GM21529 (cell line): Measurements from ENCODE around the gene PRKCB.
"Not testable (repeated sequence)": the region's sequence is repeated elsewhere in the genome, so short reads cannot be mapped to it uniquely, and the experiment has no call there.

ENCODE experiments used
- ATAC-seq: cut with Tn5 transposase; IDR thresholded peaks from one replicate; pipeline ENCODE4 v1.9.1; 2021; ENCODE audit not compliant: unreplicated experiment

Gene PRKCB

DNA sequence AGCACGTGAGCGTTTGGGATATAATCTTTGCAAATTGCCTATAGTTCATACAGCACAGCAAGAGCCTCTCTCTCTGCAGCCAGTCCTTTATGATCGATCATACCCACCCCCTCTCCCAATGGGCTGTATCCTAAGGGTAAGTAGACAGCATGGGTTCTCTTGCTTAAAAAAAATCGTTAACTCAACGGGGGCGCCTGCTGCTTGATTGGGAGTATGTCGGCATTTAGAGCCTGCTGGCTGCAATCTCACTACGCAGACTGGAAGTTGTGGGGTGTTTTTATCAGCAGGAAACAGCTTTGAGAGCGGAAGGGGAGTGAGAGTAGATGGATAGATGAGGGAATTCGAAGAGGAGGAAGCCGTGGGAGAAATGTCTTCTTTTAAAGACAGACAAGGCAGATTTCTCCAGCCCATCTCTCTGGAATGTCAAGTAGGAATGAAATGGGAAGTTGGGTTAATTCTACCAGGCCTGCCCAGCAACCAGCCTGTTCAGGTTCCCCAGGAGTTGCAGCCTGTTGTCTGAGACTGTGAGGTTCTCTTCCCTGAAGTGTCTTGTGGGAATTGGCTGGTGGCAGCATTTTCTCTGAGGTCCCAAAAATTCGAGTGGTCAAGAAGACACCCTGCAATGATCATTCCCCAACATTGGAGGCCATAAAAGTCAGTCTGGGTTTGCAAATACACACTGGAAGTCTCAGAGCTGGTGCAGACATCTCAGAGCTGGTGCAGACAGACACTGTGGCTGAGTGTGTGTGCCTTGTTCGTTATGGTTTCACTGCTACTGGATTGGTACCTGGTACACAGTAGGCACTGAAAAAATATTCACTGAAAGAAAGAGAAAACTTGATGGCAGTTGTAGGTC, 65.6 kb downstream of the PRKCB start:
- ATAC-seq: no peak

DNA sequence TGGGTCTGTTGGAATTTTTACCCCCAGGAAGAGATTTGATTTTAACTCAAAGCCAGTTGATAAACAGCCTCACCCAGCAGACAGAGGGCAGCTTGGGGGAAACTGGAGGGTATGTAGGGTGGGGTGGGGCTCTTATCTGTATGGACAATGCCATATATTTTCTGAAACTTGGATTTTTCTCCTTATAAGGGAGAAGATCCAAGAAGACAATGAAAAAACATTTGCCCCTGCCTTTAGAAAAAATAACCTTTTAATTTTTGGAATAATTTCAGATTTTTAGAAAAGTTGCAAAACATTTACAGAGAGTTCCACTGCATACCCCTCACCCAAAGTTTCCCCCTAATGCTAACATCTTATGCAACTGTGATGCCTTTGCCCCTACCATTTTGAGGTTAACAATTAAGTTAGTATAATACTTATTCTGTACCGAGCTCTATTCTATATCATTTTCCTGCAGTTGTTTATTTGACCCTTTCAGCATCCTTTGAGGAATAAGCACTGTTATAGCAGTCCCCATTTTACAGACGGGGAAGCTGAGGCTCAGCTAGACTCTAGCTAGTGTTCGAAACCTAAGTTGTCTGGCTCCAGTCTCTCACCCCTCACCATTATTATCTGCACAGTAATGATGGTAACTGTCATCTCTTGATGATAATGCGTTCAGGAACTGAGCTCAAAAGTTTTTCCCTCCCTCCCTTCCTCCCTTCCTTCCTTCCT, 66.4 kb downstream of the PRKCB start:
- ATAC-seq: no peak

DNA sequence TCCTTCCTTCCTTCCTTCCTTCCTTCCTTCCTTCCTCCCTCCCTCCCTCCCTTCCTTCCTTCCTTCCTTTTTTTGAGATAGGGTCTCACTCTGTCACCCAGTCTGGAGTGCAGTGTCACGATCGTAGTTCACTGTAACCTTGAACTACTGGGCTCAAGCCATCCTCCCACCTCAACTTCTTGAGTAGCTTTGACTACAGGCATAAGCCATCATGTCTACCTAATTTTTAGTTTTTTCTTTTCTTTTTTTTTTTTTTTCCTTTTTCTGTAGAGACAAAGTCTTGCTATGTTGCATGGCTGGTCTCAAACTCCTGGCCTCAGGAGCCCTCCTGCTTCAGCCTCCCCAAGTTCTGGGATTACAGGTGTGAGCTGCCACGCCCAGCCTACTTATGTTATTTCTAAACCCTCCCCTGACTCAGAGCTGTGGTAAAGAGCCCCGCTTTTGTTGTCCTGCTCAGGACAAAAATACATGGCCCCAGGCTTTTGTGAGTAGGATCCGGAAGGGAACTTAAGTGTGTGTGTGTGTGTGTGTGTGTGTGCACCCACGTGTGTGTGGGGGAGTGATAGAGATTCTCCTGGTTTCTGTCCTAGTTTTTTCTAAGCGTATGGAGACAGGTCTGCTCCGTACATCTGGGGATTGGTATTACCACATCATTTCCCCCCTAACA, 67.1 kb downstream of the PRKCB start:
- no peak for ATAC-seq

DNA sequence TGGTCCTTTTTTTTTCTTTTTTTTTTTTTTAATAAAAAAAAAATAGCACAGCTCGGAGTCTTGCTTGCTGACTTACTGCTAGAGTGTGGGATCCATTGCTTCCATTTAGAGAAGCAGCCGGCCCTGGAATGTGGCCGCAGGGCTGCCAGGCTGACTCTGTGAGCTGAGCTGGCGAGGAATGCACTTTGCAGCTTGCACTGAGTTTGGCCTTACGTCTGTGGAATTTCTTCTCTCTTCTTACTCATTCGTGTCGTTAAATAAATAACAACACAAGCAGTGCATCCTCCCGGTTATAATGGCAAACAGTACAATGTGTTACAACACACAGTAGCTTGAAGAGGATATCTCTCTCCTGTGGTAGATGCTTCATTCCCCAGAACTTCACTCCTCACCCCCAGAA, 69.2 kb downstream of the PRKCB start:
- no peak for ATAC-seq

DNA sequence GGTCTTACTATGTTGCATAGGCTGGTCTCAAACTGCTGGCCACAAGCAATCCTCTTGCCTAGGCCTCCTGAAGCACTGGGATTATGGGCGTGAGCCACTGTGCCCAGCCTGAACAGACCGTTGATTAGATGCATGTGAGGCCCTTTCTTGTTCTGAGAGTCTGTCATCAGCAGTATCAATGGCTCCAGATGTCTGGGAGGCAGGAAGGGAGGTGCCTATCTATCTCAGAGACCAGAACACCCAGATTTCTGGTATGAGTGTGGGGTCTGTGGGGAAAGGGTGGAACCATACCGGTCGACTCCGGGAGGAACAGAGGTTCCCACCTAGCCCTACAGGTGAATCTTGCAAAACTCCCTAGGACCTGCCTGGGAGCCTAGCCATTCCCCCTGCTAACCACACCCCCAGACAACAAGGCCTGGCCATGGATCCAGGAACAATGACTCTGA, 71.7 kb downstream of the PRKCB start:
- no peak for ATAC-seq

DNA sequence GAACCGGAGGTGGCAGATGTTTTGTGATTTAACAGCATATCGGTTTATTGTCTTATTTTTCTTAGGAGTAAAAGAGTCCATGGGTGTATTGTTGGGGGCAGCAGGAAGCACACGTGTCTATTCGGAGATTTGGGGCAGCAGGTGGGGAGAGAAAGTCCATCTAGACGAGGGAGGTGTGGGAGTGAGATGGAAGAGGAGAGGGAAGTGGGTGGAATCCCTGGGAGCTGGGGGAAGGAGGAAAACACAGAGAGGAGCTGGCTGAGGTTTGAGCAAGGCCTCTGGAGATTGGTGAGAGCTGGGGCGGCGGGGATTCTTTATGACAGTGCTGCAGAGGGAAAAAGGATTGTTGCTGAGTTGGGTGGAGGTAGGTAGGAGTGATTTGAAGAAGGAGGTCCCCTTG, 72.1 kb downstream of the PRKCB start:
- no peak for ATAC-seq

DNA sequence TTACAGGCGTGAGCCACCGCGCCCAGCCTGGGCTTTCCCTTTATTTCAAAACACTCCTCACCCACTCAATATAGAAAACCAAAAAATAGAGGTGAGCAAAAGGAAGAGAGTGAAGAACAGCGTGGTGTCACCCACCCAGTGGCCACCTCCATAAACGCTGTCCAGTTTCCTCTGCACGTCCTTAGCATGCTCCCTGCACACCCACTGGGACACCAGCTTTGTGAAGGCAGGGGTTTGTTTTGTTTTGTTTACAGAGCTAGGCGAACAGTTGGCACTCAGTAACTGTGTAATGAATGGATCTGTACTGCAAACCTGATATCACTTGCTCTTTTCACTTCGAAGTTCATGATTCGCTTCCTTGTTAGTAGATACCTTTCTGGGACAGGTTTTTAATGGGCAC, 73.0 kb downstream of the PRKCB start:
- no peak for ATAC-seq

DNA sequence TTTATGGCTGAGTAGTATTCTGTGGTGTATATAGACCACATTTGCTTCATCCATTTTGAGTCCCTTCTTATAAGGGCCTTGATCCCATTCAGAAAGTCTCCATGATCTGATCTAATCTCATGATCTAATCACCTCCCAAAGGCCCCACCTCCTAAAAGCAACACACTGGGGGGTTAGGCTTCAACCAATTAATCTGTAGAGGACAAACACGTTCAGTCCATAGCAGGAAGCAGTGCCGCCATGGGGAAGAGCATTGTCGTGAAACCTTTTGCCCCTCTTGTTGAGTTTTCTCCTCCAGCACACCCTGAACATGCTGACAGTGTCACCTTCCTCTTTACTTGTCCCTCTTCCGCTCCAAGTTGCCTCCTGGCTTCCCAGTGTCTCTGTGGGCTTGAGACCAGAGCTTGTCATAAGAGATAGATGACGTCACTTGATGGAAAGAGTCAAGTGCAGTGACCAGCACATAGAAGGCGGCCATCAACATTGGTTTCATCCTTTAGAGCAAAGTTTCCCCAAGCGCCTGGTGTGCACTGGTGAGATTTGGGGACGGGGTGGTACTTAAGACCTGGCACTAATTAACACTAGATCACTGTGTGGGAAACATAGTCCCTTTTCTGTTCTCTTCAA, 74.1 kb downstream of the PRKCB start:
- ATAC-seq: no peak

DNA sequence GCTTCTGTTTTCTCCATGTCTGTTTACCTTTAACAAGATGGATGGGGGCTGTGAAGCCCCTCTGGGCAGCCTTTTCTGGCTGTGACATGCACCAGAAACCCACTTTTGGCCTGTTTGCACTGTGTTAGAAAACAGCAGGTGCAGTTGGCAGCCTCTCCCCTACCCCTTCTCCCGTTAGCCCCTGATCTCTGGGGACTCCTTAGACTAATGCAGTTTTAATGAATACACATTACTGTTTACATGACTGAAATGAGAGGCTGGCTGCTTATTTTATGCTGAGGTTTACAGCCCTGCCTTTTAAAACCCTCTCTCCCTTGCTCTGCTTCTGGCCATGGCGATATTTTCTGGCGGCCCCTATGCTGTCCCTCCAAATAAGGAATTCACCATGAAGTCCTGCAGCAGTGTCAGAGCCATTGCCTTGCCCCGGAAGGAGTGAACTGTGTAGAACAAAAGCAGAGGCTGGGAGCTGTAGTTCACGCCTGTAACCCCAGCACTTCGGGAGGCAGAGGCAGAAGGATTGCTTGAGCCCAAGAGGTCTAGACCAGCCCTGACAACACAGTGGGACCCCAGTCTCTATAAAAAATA, 79.3 kb downstream of the PRKCB start:
- ATAC-seq: no peak

DNA sequence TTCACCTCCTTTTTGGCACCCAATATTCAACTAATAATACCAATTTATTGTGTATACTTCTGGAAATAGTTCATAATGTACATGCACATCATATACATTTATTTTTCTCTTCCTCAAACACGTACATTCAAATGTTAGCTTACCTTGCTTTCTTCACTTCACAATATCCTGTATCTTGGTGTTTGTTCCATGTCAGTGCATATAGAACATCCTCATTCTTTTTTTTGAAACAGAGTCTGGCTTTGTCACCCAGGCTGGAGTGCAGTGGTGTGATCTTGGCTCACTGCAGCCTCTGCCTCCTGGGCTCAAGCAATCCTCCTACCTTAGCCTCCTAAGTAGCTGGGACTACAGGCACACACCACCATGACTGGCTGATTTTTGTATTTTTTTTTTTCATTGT, 80.8 kb downstream of the PRKCB start:
- ATAC-seq: not testable (repeated sequence)

DNA sequence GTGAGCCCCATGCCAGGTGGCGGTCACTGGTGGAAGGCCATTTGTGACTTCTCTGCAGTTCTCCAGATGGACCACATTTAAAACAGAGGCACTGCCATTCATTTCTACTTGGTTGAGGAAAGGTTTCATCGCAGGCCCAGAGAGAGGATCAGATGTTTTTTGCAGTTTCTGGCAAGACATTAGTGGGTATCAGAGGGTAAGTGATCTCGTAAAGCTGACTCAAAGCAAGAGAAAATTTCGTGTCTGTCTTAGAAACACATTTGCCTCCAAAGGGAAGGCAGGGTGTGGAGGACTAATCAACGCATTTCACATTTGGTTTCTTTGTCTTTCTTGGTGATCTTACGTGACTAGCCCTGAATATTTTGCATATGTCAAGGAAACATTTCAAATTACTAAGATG, 81.8 kb downstream of the PRKCB start:
- peak; percentile 73 for ATAC-seq

DNA sequence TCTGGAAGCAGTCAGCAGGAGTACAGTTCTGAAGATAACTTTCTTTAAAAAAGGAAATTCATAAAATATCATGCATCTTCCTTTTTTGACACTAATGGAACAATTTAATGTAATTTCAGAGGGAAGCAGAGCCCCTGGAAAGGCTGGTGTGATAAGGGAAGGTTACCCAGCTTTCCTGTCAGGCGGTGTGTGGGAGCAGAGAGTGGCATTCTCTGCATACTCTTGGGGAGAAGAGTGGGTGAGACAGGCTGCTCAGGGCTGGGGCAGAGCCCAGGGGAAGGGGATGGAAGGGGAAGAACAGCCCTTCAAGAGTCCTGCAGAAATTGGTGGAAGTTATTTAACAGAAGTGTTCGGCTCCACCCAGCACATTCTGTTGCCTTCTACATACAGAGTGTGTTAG, 84.7 kb downstream of the PRKCB start:
- ATAC-seq: no peak

DNA sequence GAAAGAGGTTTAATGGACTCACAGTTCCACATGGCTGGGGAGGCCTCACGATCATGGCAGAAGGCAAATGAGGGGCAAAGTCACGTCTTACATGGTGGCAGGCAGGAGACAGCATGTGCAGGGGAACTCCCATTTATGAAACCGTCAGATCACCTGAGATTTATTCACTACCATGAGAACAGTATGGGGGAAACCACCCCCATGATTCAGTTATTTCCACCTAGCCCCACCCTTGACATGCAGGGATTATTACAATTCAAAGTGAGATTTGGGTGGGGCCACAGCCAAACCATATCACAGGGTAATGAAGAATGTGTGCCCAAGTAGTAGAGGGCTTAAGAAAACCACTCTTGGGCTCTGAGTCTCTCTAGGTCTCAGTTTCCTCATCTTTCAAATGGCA, 85.1 kb downstream of the PRKCB start:
- no peak for ATAC-seq

DNA sequence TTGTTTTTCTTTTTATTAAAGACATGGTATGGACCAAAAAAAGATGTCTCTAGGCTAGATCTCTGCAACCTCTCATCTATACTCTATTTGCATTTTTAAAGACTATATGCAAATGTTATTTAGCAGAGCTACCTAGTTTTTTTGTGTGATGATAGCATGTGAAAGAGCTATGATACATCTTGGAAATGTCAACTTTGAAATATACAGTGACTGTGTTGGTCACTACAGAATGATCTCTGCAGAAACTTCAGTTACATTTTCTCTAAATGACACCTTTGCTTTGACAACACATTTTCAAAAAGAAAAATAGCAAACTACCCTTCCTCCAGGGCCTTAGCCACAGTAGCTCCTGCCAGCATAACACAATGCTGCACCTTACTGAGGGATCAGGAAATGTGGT, 86.6 kb downstream of the PRKCB start:
- no peak for ATAC-seq

DNA sequence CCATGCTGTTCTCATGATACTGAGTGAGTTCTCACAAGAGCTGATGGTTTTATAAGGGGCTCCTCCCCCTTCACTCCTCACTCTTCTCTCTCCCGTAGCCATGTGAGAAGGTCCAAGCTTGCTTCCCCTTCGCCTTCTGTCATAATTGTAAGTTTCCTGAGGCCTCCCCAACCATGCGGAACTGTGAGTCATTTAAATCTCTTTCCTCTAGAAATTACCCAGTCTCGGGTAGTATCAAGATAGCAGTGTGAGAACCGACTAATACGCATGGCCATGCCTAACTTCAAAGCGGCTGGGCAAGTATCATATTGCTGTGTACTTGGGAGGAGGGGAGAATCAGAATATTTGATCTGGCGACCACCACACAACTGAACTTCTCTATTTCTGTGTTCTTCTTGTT, 88.3 kb downstream of the PRKCB start:
- peak; percentile 59 for ATAC-seq

DNA sequence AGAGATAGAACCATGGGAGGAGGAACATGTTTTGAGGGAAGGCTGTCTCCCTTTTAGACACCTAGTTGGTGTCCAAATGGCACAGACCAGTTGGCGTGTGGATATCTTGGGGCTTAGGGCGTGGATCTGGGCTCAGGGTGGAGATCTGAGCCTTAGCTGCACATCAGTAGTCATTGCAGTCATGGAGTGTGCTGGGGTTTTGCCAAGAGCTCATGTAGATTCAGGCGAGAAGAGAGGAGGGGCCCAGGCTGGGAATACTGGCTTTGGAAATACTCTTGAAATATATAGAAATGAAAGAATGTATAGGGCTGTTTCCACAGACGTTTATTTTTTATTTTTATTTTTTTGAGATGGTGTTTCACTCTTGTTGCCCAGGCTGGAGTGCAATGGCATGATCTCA, 92.0 kb downstream of the PRKCB start:
- ATAC-seq: no peak

DNA sequence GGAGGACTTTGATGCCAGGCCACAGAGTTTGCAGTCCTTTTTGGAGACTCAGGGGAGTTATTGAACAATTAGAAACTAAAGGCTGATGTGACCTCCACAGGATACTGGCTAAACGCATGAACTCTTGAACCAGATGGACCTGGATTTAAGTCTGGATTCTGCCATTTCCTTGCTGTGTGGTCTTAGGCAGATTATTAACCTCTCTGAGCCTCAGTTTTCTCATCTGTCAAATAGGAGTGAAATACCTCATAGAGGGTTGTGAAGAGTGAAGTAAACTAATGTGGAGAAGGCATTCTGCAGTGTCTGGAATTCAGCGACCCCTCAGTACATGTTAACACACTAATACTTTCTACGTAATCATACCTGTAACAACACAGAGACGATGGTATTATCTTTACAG, 93.5 kb downstream of the PRKCB start:
- no peak for ATAC-seq

DNA sequence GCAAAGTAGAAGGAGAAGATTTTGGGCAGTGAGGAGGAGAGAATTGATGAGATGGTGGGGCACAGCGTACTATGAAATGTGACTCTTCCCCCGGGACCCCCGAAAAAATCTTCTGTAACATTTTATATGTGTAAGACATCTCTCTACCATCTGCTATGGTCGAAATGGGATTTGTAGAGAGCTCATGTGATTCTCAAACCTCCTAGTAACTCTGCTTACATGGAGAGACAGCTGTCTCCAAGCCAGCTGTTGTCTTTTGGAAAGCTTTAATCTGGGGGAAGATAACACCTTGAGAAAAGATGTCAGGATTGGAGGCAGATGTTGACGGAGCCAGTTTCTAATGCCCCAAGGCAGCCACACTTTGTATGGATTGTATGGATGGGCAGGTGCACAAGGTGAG, 94.1 kb downstream of the PRKCB start:
- no peak for ATAC-seq

DNA sequence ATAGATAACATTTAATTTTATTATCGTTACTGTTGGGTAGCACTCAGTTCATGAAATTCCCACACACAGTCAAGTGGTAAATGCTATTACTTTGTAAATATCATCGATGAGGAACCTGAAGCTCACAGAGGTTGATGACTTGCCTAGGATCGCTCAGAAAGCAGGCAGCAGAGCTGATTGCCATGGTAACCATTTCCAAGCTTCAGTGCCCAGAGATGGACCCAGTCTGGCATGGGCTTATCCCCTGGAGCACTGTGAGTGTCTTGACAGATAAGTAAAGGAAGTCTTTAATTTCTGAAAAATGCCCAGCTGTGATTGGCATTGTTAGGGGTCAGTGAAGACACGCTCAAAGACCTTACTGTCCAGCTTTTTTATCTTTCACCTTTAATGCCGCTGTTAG, 95.0 kb downstream of the PRKCB start:
- ATAC-seq: no peak

DNA sequence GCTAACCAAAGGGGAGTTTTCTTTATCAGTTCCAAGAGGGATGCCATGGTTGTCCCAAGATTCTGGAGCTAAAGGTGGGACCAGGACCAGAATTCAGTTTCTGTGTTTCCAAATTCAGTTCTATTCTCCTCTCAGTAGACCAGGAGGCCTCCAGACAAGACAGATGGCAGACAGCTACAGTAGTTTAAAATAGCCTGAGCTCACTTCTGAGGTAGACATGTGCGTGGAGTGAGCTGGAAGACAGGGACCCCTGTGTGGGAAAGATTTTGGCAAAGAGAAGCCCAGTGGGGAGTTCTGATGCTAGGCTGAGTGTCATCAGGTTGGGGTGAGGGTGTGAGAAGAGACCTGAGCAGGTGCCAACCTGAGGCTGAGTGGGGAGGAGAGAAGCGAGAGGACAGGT, 95.4 kb downstream of the PRKCB start:
- ATAC-seq: no peak

DNA sequence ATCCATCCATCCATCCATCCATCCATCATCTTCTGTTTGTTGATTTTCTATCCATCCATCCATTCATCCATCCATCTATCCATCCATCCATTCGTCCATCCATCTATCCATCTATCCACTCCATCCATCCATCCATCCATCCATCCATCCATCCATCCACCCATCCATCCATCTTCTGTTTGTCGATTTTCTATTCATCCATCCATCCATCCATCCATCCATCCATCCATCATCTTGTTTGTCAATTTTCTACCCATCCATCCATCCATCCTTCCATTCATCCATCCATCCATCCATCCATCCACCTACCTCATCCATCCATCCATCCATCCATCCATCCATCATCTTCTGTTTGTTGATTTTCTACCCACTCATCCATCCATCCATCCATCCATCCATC, 97.9 kb downstream of the PRKCB start:
- not testable (repeated sequence) for ATAC-seq
